Ishikawa (cell line): ENCODE measurements around the gene ERLEC1.

Experiments
- CREB1 ChIP-seq: IDR thresholded peaks from 2 replicates; pipeline ENCODE4 v1.6.1; 2012; ENCODE audit warnings: low read depth
- NFIC ChIP-seq: IDR thresholded peaks from 2 replicates; pipeline ENCODE4 v1.6.1; 2012
- RAD21 ChIP-seq: IDR thresholded peaks from 2 replicates; pipeline ENCODE4 v1.6.1; 2012; ENCODE audit warnings: low read depth
- REST ChIP-seq: IDR thresholded peaks from 2 replicates; pipeline ENCODE4 v1.6.1; 2012; ENCODE audit warnings: low read depth, mild to moderate bottlenecking
- TAF1 ChIP-seq: IDR thresholded peaks from 2 replicates; pipeline ENCODE4 v1.6.1; 2012; ENCODE audit warnings: low read depth, mild to moderate bottlenecking
- TCF12 ChIP-seq: IDR thresholded peaks from 2 replicates; pipeline ENCODE4 v1.6.1; 2012; ENCODE audit warnings: low read depth
- TEAD4 ChIP-seq: IDR thresholded peaks from 2 replicates; pipeline ENCODE4 v1.6.1; 2012
- USF1 ChIP-seq: IDR thresholded peaks from 2 replicates; pipeline ENCODE4 v1.6.1; 2012
- YY1 ChIP-seq: IDR thresholded peaks from 2 replicates; pipeline ENCODE4 v1.6.1; 2012; ENCODE audit warnings: low read depth
- TF ChIP-seq, protein P1 (sequence below): IDR thresholded peaks from 2 replicates; pipeline ENCODE4 v1.6.1; 2012

DNA sequence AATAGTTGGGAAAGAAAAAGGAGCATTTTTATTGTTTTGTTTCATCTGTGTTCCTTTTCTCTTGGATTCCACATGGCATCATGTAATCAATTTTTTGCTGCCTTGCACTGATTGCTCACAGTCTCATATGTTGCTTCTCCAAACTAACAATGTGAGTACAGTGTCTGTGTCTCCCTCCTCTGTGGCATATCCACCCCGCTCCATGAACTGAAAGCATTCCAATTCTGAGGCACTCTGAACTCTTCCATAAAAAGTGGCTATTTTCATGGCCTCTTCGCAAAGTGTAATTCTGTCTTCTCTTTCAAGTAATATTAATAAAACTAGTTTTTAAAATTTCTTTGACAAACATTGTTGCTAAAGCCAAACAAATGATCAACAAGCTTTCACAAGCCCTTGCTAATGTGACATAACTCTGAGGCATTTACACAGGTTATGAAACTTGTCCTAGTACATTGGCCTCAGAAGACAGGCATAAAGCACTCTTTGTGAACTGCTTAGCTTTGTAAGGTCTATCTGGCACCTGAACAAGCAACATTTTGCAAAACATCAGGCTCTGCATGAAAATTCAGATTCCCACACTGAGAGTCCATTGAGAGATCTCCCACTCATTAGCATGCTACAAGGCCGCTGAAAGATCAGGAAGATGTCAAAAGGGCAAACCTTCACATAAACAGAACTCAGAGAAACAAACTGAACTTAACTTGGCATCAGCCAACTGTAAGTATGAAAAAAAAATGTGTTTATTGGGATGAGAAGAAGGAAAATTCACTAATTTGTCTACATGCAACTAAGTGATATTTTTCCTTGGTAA, 39.9 kb downstream of the ERLEC1 start:
- no peak for TF ChIP-seq REST
- no peak for TF ChIP-seq TAF1
- TF ChIP-seq, protein P1, sequence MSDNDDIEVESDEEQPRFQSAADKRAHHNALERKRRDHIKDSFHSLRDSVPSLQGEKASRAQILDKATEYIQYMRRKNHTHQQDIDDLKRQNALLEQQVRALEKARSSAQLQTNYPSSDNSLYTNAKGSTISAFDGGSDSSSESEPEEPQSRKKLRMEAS, result no peak
- TF ChIP-seq RAD21, result no peak
- no peak for TF ChIP-seq YY1
- no peak for TF ChIP-seq TCF12
- TF ChIP-seq NFIC, result no peak
- TF ChIP-seq TEAD4, result no peak
- no peak for TF ChIP-seq USF1
- no peak for TF ChIP-seq CREB1
